Measurements from ENCODE around the gene EXOG. TPM values are rescaled to one million over a fixed set of nuclear protein-coding genes. Genes with fewer than 3 reads are reported as not detected.
A peak's percentile ranks its signal among the peaks of the same experiment; 100 is the strongest.

EXOG gene
- total RNA-seq (2021; fragmentation: NEBNext Ultra II Directional; extraction: Animal tissue kit (Norgen Biotek cat#: 25700)), result 10 to 100 TPM; 13.9 to 18.8 (median 15.4) TPM
- long read RNA-seq, partial matches to known transcripts, result 0 of 13 reads
- long read RNA-seq, other reads (novel, unspliced or antisense), result 8 of 13 reads

DNA sequence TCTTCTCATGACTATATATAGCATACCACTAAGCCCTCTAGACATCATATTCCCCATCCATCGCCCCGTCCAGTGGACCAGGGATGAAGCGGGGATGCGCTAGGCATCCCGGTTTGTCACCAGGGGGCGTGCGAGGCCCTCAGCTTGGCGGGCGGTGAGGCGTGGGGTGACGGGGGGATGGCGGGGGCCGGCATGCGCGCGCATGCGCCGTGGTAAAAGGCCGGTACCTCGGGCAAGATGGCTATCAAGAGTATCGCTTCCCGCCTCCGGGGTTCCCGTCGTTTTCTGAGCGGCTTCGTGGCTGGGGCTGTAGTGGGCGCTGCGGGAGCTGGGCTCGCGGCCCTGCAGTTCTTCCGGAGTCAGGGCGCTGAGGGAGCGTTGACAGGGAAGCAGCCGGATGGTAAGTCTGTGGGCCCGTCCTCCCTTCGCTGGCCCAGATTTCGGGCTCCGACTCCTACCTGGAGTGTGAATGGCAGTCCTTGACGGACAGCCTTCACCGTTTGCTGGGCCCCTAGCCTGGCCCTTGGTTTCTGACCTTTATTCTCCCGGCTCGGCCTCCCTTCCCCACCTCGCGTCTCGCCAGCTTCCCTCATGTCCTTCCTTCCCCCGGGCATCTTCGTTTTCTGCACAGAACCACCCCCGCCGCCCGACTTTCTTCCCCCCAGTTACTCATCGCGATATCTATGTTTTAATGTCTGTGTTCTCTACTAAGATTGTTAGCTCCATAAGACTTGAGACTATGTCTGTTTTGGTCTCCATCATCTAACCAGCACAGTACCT, at the start of gene EXOG:
TSS of gene EXOG (plus strand) at position 210 of the 780 bp plus-strand sequence. CDS start at position 238, 28 bp downstream.
- Mint-ChIP-seq H3K9me3 (no peaks in the 10 kb centered on the region), H3K4me3 (peak within 1 kb of the TSS; percentile 98), H3K36me3 (ENCODE audit: low read depth) (peaks cover 5% of the 10 kb centered on the region; the same call in 1 of the 2 replicates), H3K27ac (peak within 1 kb of the TSS; percentile 90), H3K27me3 (ENCODE audit: insufficient read depth) (no peaks in the 10 kb centered on the region), H3K4me1 (ENCODE audit: low read depth) (peaks cover 54% of the 10 kb centered on the region)
- peak; percentile 90 for DNase-seq
- TF ChIP-seq, protein P1, sequence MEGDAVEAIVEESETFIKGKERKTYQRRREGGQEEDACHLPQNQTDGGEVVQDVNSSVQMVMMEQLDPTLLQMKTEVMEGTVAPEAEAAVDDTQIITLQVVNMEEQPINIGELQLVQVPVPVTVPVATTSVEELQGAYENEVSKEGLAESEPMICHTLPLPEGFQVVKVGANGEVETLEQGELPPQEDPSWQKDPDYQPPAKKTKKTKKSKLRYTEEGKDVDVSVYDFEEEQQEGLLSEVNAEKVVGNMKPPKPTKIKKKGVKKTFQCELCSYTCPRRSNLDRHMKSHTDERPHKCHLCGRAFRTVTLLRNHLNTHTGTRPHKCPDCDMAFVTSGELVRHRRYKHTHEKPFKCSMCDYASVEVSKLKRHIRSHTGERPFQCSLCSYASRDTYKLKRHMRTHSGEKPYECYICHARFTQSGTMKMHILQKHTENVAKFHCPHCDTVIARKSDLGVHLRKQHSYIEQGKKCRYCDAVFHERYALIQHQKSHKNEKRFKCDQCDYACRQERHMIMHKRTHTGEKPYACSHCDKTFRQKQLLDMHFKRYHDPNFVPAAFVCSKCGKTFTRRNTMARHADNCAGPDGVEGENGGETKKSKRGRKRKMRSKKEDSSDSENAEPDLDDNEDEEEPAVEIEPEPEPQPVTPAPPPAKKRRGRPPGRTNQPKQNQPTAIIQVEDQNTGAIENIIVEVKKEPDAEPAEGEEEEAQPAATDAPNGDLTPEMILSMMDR (IDR thresholded peaks at IDR 0.05), result peak; percentile 92

DNA sequence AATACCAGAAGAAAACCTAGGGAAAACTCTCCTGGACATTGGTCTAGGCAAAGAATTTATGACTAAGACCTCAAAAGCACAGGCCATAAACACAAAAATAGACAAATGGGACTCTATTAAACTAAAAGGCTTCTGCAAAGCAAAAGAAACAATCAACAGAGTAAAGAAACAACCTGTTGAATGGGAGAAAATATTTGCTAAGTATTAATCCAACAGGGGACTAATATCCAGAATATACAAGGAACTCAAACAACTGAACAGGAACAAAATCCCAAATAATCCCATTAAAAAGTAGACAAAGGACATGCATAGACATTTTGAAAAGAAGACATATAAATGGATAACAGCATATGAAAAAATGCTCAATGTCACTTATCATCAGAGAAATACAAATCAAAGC, 49.3 kb upstream of the EXOG start:
- TF ChIP-seq, protein P1 (IDR thresholded peaks at IDR 0.05), result no peak
- no peak overlapping the region for H3K27ac Mint-ChIP-seq
- H3K36me3 Mint-ChIP-seq (ENCODE audit: low read depth), result no peaks in the 10 kb centered on the region
- DNase-seq, result no peak
- H3K27me3 Mint-ChIP-seq (ENCODE audit: insufficient read depth), result peaks cover 1% of the 10 kb centered on the region
- H3K4me3 Mint-ChIP-seq, result no peak overlapping the region
- H3K9me3 Mint-ChIP-seq, result no peaks in the 10 kb centered on the region
- no peaks in the 10 kb centered on the region for H3K4me1 Mint-ChIP-seq (ENCODE audit: low read depth)

DNA sequence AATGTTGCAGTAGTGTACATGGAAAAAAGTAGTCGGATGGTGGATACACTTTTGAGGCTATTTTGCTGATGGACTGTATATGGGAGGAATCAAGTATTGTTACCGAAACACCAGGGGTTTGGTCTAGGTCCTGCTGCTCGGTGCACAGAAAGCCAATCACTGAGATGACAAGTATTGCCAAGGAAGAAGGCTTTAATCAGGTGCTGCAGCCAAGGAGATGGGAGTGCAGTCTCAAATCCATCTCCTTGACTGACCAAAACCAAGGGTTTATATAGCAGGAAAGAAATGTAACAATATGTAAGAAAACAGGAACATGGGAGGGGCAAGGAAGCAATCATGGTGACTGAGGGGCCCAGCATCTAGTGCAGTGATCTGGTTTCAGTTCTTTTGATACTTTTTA, 45.3 kb upstream of the EXOG start:
- Mint-ChIP-seq H3K36me3 (ENCODE audit: low read depth) (no peaks in the 10 kb centered on the region), H3K4me3 (no peak overlapping the region), H3K9me3 (no peaks in the 10 kb centered on the region), H3K27me3 (ENCODE audit: insufficient read depth) (no peaks in the 10 kb centered on the region; the same call in 1 of the 2 replicates), H3K27ac (no peak overlapping the region), H3K4me1 (ENCODE audit: low read depth) (peaks cover 5% of the 10 kb centered on the region; the same call in 1 of the 2 replicates)
- TF ChIP-seq, protein P1 (IDR thresholded peaks at IDR 0.05), result no peak
- no peak for DNase-seq

- TF ChIP-seq, protein P1 (IDR thresholded peaks at IDR 0.05), result no peak
- Mint-ChIP-seq H3K27ac (peak within 1 kb of the TSS; percentile 71), H3K9me3 (no peaks in the 10 kb centered on the region), H3K4me3 (peak within 1 kb of the TSS; percentile 92), H3K4me1 (ENCODE audit: low read depth) (peaks cover 5% of the 10 kb centered on the region; the same call in 1 of the 2 replicates), H3K36me3 (ENCODE audit: low read depth) (no peaks in the 10 kb centered on the region), H3K27me3 (ENCODE audit: insufficient read depth) (no peaks in the 10 kb centered on the region; the same call in 1 of the 2 replicates)
- DNase-seq, result peak; percentile 29
Observed at GRCh38 chr3:38453075-38453912, 42.8 kb upstream of the EXOG start, which contains the start of gene ACVR2B. Gene ACVR2B, plus strand, starts transcription at chr3:38453890. Its CDS starts 433 bp downstream, at chr3:38454323.

- Mint-ChIP-seq H3K27me3 (ENCODE audit: insufficient read depth) (no peaks in the 10 kb centered on the region; the same call in 1 of the 2 replicates), H3K4me3 (peak overlapping the region; percentile 64), H3K36me3 (ENCODE audit: low read depth) (no peaks in the 10 kb centered on the region), H3K27ac (no peak overlapping the region), H3K9me3 (no peaks in the 10 kb centered on the region), H3K4me1 (ENCODE audit: low read depth) (peaks cover 5% of the 10 kb centered on the region; the same call in 1 of the 2 replicates)
- DNase-seq, result no peak
- TF ChIP-seq, protein P1 (IDR thresholded peaks at IDR 0.05), result no peak
Observed at GRCh38 chr3:38453913-38454177, 42.3 kb upstream of the EXOG start.
